ENCODE results near the gene MOSMO. TPM values are rescaled to one million over a fixed set of nuclear protein-coding genes. Genes with fewer than 3 reads are reported as not detected.

The MOSMO gene
- total and polyA plus RNA-seq, 9 of the 15 experiments (the other 6 are each of a cell fraction or from before 2014, with no cell fraction given) = 1.9 to 13.3 (median 7.7) TPM

- Histone ChIP-seq H3K4me2 (ENCODE audit: insufficient read depth, low read length) (no peak overlapping the region), H3K79me2 (ENCODE audit: control insufficient read depth, insufficient read depth, low read length) (no peaks in the 10 kb centered on the region), H3K27me3 (ENCODE audit: control insufficient read depth in 2 of 2, insufficient read depth in 2 of 2, low read length in 2 of 2) (no peaks in the 10 kb centered on the region), H3K36me3 (ENCODE audit: control insufficient read depth, insufficient read depth, low read length) (no peaks in the 10 kb centered on the region), H3K4me3 (no peak overlapping the region), H3K4me1 (replicated peaks in 1 of 2; ENCODE audit: control insufficient read depth in 2 of 2, insufficient read depth in 2 of 2, low read length in 2 of 2) (no peaks in the 10 kb centered on the region; a peak in 1 of 5 replicates), H3K9me1 (ENCODE audit: control insufficient read depth, insufficient read depth, low read length) (no peaks in the 10 kb centered on the region), H3K9me3 (replicated peaks; ENCODE audit: control insufficient read depth, insufficient read depth, low read depth, low read length) (no peaks in the 10 kb centered on the region), H4K20me1 (replicated peaks; ENCODE audit: control insufficient read depth, insufficient read depth, low read length) (no peaks in the 10 kb centered on the region), H3K27ac (ENCODE audit: extremely low read depth, low read depth, low read length) (no peak overlapping the region), H2AFZ (ENCODE audit: low read depth, low read length) (no peak overlapping the region), H3K9ac (ENCODE audit: insufficient read depth in 1 of 2, low read depth in 2 of 2, low read length in 2 of 2) (no peak overlapping the region)
- ChIA-PET POLR2A (no interaction called here), CTCF (ENCODE audit: low intra/inter-chr PET ratio) (interaction anchor here (0.7 kb wide), 1 partner anchor 123 kb away, joined by 3 read pairs; no protein-coding TSS in a partner anchor)
- TF ChIP-seq WHSC1 (IDR thresholded peaks at IDR 0.05; ENCODE audit: low read length) (no peak), ZNF384 (IDR thresholded peaks at IDR 0.05; ENCODE audit: low read depth, low read length) (0 out of 2 replicates have a peak, but pooled peaks have one; percentile 3), RBM14 (IDR thresholded peaks at IDR 0.05; ENCODE audit: borderline replicate concordance, insufficient read depth, low read depth, low read length) (no peak), HEY1 (CRISPR knock-in tag; IDR thresholded peaks at IDR 0.05; ENCODE audit: borderline replicate concordance) (no peak)
- TF ChIP-seq, protein P1, sequence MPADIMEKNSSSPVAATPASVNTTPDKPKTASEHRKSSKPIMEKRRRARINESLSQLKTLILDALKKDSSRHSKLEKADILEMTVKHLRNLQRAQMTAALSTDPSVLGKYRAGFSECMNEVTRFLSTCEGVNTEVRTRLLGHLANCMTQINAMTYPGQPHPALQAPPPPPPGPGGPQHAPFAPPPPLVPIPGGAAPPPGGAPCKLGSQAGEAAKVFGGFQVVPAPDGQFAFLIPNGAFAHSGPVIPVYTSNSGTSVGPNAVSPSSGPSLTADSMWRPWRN (IDR thresholded peaks at IDR 0.05; ENCODE audit: low read depth) = no peak
- in situ Hi-C loops (cut with MboI) = no loop called here
- 32% methylated on average over 3 of the region's 3 CpGs for WGBS (ENCODE audit: insufficient coverage, low coverage, missing lambda C conversion rate)
- FAIRE-seq (no peak), DNase-seq (ENCODE audit: extremely low read depth in 1 of 4, low spot score in 3 of 4) (no peak), ATAC-seq (no peak)
- BruUV-seq (replicated peaks) = no TSS peak
- intact Hi-C loops (cut with micrococcal nuclease) = no loop called here
Measured at GRCh38 chr16:22073350-22073749, 65.4 kb downstream of the MOSMO start.
